GM13976 (cell line): ENCODE measurements around the gene WDR86.

Experiments
- DNase-seq: peaks from one replicate; pipeline ENCODE4 v3.0.0; 2012; ENCODE audit warnings: low spot score
- CTCF ChIP-seq: IDR thresholded peaks from 2 replicates; pipeline ENCODE4 v1.5.1; 2012; ENCODE audit warnings: borderline replicate concordance, mild to moderate bottlenecking; ENCODE audit not compliant: insufficient read depth; ENCODE audit errors: extremely low read depth, missing control alignments, control extremely low read depth
- in situ Hi-C: fragments of 300-500 bp; cut with MboI; formaldehyde crosslinking; loops from one replicate; pipeline ENCODE4 v1.12.0; 2022; ENCODE audit warnings: low sequenced_read_pairs, mixed read lengths, inconsistent platforms; ENCODE audit not compliant: unreplicated experiment

Gene WDR86

GRCh38 chr7:151409667-151410404, at the start of gene WDR86:
Gene WDR86 (minus strand): TSS chr7:151410038. CDS start chr7:151409589, 449 bp downstream.
- no peak for DNase-seq
- in situ Hi-C loops = no loop called here
- TF ChIP-seq CTCF = no peak

GRCh38 chr7:151457534-151457933, 47.7 kb upstream of the WDR86 start:
- in situ Hi-C loops = no loop called here
- no peak for DNase-seq

GRCh38 chr7:151456782-151457181, 46.9 kb upstream of the WDR86 start:
- no peak for DNase-seq
- in situ Hi-C loops = no loop called here
- no peak for TF ChIP-seq CTCF

More at GRCh38 chr7:151457534-151457933, 47.7 kb upstream of the WDR86 start:
- no peak for TF ChIP-seq CTCF

- TF ChIP-seq CTCF = no peak
- no peak for DNase-seq
- in situ Hi-C loops = no loop called here
These were observed 46.4 kb upstream of the WDR86 start for GRCh38 chr7:151456276-151456675.

- no peak for TF ChIP-seq CTCF
- in situ Hi-C loops = no loop called here
- DNase-seq = no peak
These were observed 45.9 kb upstream of the WDR86 start for GRCh38 chr7:151455690-151456089.

- in situ Hi-C loops = no loop called here
- peak; percentile 24 for DNase-seq
- TF ChIP-seq CTCF = no peak
These were observed 45.2 kb upstream of the WDR86 start for GRCh38 chr7:151454932-151455530.
